GM19372 (cell line): ENCODE measurements around the gene SHROOM2.

Experiments
- ATAC-seq: cut with Tn5 transposase; IDR thresholded peaks from one replicate; pipeline ENCODE4 v1.9.1; 2021; ENCODE audit warnings: mild to moderate bottlenecking, low read depth, moderate library complexity; ENCODE audit not compliant: unreplicated experiment

Gene SHROOM2

DNA sequence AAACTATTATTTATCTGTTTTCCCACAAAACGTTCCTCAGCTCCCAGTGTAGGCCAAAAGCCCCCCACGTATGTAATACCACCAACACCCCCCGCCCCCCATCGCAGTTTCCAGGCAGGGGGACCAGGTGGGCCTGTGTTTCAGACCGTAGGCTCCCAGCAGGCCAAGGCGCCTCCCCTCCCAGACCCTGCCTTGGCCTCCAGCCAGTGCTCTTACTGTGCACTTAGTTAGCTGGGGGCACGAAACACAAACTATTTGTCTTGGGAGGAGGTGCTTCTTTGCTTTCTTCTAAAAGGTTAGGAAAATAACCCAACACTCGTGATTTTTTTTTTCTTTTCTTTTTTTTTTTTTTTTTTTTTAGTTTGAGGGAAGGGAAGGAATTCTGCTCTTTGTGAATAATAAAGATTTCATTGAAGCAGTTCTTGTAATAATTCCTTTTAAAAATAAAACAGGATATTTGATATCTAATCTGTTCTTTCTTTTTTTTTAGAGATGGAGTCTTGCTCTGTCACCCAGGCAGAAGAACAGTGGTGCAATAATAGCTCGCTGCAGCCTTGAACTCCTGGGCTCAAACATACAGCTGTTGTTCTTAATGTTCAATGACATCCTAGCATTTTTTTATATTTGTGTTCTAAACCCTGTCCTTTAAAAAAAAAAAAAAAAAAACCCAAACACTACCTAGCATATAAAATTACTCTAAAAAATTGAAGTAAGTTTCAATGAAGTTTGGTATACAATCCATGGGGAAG is 98.0 kb downstream of the SHROOM2 start:
- ATAC-seq, result no peak

- ATAC-seq, result peak; percentile 78
Observed at GRCh38 chrX:9885150-9885549, 98.9 kb downstream of the SHROOM2 start.

- ATAC-seq, result no peak
Observed at GRCh38 chrX:9887659-9888297, 101.5 kb downstream of the SHROOM2 start.

DNA sequence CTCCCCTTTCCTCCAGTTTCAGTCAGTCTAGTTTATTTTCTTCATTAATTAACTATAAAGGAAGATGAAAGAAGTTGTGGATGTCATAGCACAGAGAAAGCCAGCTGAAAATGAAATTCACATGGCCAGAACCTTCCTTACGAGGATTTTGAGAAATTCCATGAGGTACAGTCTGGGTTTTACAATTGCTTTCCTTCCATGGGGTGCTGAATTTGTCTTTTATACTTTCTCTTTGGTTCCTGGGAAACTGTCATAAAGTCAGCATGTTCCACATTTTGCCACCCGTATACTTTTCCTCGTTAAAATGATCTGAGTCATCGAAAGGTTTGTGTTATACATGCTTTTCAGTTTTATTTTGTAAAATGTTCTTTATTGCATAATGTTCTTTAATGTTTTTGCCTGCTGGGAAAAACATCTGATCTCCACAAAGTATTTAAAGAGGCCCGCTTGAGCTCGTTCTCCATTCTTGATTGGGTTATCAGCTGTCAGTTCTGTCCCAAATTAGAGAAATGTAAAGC is 102.8 kb downstream of the SHROOM2 start:
- ATAC-seq, result no peak

- ATAC-seq, result no peak
Observed at GRCh38 chrX:9890681-9891091, 104.5 kb downstream of the SHROOM2 start.

DNA sequence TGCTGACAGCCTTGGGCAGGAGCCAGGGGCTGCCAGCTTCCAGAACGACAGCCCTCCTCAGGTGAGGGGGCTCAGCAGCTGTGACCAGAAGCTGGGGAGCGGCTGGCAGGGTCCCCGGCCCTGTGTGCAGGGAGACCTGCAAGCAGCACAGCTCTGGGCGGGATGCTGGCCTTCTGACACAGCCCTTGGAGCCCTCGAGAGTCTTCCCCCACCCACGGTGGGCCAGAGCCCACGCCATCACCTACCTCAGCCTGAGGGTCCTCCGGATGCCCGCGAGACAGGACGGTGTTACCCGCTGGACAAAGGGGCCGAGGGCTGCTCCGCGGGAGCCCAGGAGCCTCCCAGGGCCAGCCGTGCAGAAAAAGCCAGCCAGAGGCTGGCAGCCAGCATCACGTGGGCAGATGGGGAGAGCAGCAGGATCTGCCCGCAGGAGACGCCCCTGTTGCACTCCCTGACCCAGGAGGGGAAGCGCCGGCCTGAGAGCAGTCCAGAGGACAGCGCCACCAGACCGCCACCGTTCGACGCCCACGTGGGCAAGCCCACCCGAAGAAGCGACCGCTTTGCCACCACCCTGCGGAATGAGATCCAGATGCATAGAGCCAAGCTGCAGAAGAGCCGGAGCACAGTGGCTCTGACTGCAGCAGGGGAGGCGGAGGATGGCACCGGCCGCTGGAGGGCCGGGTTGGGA is 109.1 kb downstream of the SHROOM2 start:
- no peak for ATAC-seq

GRCh38 chrX:9897761-9898161 is 111.5 kb downstream of the SHROOM2 start:
- ATAC-seq, result no peak

DNA sequence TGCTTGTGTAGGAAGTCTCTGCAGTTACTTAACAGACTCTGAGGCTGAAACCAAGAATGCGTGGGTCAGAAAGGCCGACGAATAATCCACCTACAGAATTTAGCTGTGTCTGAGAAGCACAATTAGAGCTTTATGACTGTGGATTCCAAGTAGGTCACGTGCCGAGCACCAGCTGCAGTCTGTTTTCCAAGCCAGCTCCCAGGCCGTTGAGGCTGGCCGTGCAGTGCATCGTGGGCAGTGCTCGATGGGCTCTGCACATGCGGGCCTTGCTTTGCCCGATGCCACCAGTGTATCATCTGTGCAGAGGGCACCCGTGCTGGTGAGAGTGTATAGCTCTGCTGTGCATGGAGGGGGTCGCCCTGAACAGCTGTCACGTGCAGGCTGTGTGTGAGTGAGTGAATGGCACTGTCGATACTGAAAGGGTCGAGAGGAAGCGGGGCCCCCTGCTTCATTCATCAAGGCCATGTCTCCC is 113.4 kb downstream of the SHROOM2 start:
- ATAC-seq, result no peak

- no peak for ATAC-seq
Observed at GRCh38 chrX:9902656-9903055, 116.4 kb downstream of the SHROOM2 start.

- no peak for ATAC-seq
Observed at GRCh38 chrX:9903146-9903545, 116.9 kb downstream of the SHROOM2 start.

- ATAC-seq, result no peak
Observed at GRCh38 chrX:9905288-9905687, 119.1 kb downstream of the SHROOM2 start.

- ATAC-seq, result no peak
Observed at GRCh38 chrX:9905721-9906120, 119.5 kb downstream of the SHROOM2 start.

- ATAC-seq, result no peak
Observed at GRCh38 chrX:9906919-9907318, 120.7 kb downstream of the SHROOM2 start.

DNA sequence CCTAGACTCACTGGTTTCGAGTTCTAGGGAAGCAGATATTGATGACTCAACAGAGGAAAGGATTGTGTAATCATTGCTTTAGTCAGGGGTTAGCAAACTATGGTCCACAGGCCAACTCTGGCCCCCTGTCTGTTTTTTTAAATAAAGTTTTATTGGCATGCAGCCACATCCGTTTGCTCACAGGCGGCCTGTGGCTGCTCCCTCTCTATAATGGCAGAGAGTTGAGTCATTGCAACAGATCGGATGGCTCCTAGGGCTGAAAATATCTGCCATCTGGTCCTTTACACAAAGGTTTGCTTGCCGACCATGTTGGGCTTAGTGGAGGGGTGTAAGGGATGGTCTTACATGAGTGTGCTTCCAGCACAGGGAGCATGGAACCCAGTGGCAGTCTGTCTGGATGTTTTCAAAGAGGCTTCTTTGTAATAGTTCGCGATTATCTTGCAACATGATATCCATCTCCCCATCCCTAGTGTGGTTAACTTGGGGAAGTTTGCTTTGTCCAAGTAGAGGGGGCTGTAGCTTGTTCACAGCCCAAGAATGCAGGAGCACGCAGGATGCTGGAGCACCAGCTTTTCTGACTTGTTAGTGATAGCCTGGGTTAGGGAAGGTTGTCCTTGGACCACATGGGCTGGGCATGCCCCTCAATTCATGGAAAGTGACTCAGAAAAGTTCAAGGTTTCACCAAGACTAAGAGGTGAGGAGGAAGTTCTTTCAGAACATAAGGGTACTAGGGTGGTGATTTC is 121.6 kb downstream of the SHROOM2 start:
- no peak for ATAC-seq

GRCh38 chrX:9909254-9909653 is 123.0 kb downstream of the SHROOM2 start:
- no peak for ATAC-seq

DNA sequence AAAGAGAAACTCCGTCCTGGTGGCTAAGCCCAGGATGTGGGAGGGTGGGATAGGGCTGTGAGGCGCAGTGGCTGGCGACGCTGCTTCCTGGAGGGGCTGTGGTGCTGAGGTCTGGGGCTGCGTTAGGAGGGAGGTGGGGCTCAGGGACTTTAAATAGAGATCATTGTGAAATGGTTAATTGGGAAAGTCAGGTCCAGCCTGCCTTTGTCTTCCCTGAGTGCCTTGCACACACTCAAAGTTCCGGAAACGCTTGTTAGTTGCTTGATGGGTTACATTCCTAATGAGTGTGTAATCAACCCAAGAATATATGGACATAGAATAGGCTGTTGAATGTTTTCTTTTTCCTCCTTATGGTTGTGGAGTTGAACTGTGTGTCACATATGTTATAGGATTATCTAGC is 125.3 kb downstream of the SHROOM2 start:
- no peak for ATAC-seq

GRCh38 chrX:9912351-9913145 is 126.3 kb downstream of the SHROOM2 start:
- no peak for ATAC-seq

DNA sequence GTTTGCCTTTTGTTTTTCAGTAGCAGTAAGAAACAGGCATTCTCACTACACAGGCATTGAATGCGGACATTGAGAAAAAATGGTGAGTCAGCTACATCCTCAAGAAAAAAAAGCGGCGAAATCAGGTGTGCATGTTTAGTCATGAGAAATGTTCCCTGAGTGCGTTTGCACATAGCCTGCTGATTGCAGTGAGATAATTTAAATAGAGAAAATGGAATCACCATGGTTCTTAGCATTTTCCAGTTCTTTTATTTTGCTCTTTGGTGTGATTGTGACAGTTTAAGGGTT is 126.9 kb downstream of the SHROOM2 start:
- ATAC-seq, result no peak

GRCh38 chrX:9917861-9918260 is 131.6 kb downstream of the SHROOM2 start:
- no peak for ATAC-seq

DNA sequence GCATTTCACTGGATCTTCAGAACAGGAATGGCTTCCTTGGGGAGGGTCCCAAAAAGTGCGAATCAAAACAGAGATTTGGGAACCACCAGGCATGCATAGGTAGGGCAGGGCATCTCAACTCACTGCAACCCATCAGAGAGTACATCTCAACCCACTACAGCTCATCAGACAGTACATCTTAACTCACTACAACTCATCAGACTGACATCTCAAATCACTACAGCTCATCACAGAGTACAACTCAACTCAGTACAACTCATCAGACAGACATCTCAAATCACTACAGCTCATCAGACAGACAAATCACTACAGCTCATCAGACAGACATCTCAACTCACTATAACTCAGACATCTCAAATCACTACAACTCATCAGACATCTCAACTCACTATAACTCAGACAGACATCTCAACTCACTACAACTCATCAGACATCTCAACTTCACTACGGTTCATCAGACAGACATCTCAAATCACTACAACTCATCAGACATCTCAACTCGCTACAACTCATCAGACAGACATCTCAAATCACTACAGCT is 133.5 kb downstream of the SHROOM2 start:
- ATAC-seq, result no peak
